Measurements from ENCODE around the gene TMEM201. TPM values are rescaled to one million over a fixed set of nuclear protein-coding genes. Genes with fewer than 3 reads are reported as not detected.

TMEM201 gene
- total and polyA plus RNA-seq, 2 of the 4 experiments (the other 2 are of a cell fraction): 1.3 to 8.7 TPM

GRCh38 chr1:9612871-9613624 lies 24.3 kb downstream of the TMEM201 start:
- WGBS, 2 experiments (ENCODE audit: extremely low coverage in 2 of 2, insufficient read length in 1 of 2): 93% methylated on average over 16 of the region's 20 CpGs; no CpG with 5 or more reads in 1 of the 2 experiments
- intact Hi-C loops (cut with micrococcal nuclease): no loop called here

More at GRCh38 chr1:9612871-9613624, 24.3 kb downstream of the TMEM201 start:
- Histone ChIP-seq H2BK15ac (ENCODE audit: low read depth, low read length) (no peak overlapping the region), H2AK5ac (ENCODE audit: low read depth, low read length) (no peak overlapping the region), H2BK5ac (ENCODE audit: low read depth, low read length, poor library complexity, severe bottlenecking) (no peak overlapping the region), H4K8ac (ENCODE audit: low read depth in 2 of 2, low read length in 2 of 2) (no peak overlapping the region), H4K20me1 (ENCODE audit: insufficient read depth, low read length) (no peaks in the 10 kb centered on the region), H3K9ac (ENCODE audit: low read depth, low read length) (no peak overlapping the region), H2BK20ac (ENCODE audit: low read depth, low read length) (no peak overlapping the region), H3K36me3 (ENCODE audit: control insufficient read depth, insufficient read depth, low read length) (peaks cover 20% of the 10 kb centered on the region), H2AK9ac (replicated peaks; ENCODE audit: low read depth, low read length, poor library complexity) (no peak overlapping the region), H2BK120ac (ENCODE audit: low read depth, low read length) (no peak overlapping the region), H3K4me2 (ENCODE audit: low read depth, low read length) (no peak overlapping the region), H4K91ac (ENCODE audit: insufficient read depth, low read depth, low read length) (no peak overlapping the region), H3K56ac (ENCODE audit: extremely low read depth, insufficient read depth, low read length) (no peak overlapping the region), H3K14ac (replicated peaks; ENCODE audit: low read depth, low read length) (no peak overlapping the region), H3K23ac (ENCODE audit: low read depth, low read length) (no peak overlapping the region), H3K27ac (ENCODE audit: insufficient read depth, low read length) (no peak overlapping the region), H3K9me1 (ENCODE audit: insufficient read depth, low read length) (no peaks in the 10 kb centered on the region), H3K4me1 (ENCODE audit: control insufficient read depth, insufficient read depth, low read length) (no peaks in the 10 kb centered on the region), H3K4ac (ENCODE audit: low read depth, low read length) (no peak overlapping the region), H3K4me3 (ENCODE audit: insufficient read depth, low read depth, low read length) (no peak overlapping the region), H3K9me3 (ENCODE audit: control insufficient read depth, insufficient read depth, low read length) (no peaks in the 10 kb centered on the region), H4K5ac (ENCODE audit: low read depth, low read length) (no peak overlapping the region), H2AFZ (replicated peaks; ENCODE audit: low read length, poor library complexity) (peak overlapping the region; percentile 2), H3K18ac (ENCODE audit: low read depth, low read length) (no peak overlapping the region), H3K27me3 (ENCODE audit: control insufficient read depth, insufficient read depth, low read length) (no peaks in the 10 kb centered on the region), H3K79me1 (ENCODE audit: low read depth in 1 of 2, low read length in 2 of 2) (no peaks in the 10 kb centered on the region)
- ATAC-seq (ENCODE audit: low read depth): no peak
- no peak for DNase-seq
- POLR2A ChIA-PET (ENCODE audit: unreplicated experiment): no interaction called here
- TF ChIP-seq USF2 (IDR thresholded peaks at IDR 0.05; ENCODE audit: low read depth, low read length) (no peak), ELK1 (IDR thresholded peaks at IDR 0.05; ENCODE audit: borderline replicate concordance, low read depth, low read length) (no peak), POLR2A (IDR thresholded peaks at IDR 0.05; ENCODE audit: low read depth, low read length) (no peak), CHD1 (IDR thresholded peaks at IDR 0.05; ENCODE audit: low read depth, low read length) (no peak), CTCF (conservative IDR thresholded peaks at IDR 0.05; ENCODE audit: low read depth, low read length) (no peak), NFE2L2 (IDR thresholded peaks at IDR 0.05; ENCODE audit: low read depth, low read length) (no peak), MAZ (IDR thresholded peaks at IDR 0.05; ENCODE audit: borderline replicate concordance, low read depth, low read length) (no peak), MAFK (IDR thresholded peaks at IDR 0.05; ENCODE audit: low read depth, low read length) (no peak), RAD21 (IDR thresholded peaks at IDR 0.05; ENCODE audit: low read length) (no peak), FOS (IDR thresholded peaks at IDR 0.05; ENCODE audit: low read depth, low read length) (no peak), MXI1 (IDR thresholded peaks at IDR 0.05; ENCODE audit: borderline replicate concordance, low read depth, low read length) (no peak), RCOR1 (IDR thresholded peaks at IDR 0.05; ENCODE audit: insufficient replicate concordance, low read length) (no peak), BHLHE40 (IDR thresholded peaks at IDR 0.05; ENCODE audit: low read depth, low read length) (no peak), CEBPB (IDR thresholded peaks at IDR 0.05; ENCODE audit: low read depth, low read length) (no peak)
- dilution Hi-C loops (cut with HindIII; ENCODE audit: low sequenced_read_pairs, unreplicated experiment) (no loop called here), in situ Hi-C loops (cut with MboI; ENCODE audit: low sequenced_read_pairs) (no loop called here)
- CTCF ChIA-PET: interaction anchor here (1.7 kb wide), 1 partner anchor 23 kb away, joined by 5 read pairs; no protein-coding TSS in a partner anchor
- BruUV-seq (replicated peaks): no TSS peak

Measured in IMR-90 (cell line).